ENCODE data around the gene ZMYND10.
"Not testable (repeated sequence)": the region's sequence is repeated elsewhere in the genome, so short reads cannot be mapped to it uniquely, and the experiment has no call there.

The ZMYND10 gene

GRCh38 chr3:50324351-50325112 is 21.0 kb downstream of the ZMYND10 start:
- FAIRE-seq: no peak

- no peak for FAIRE-seq
Observed at GRCh38 chr3:50323614-50324199, 21.8 kb downstream of the ZMYND10 start.

- no peak for FAIRE-seq
Observed at GRCh38 chr3:50323092-50323600, 22.4 kb downstream of the ZMYND10 start.

GRCh38 chr3:50322386-50323091 is 23.0 kb downstream of the ZMYND10 start, which contains the start of gene HYAL2:
Gene HYAL2, minus strand, starts transcription at chr3:50322745. Its CDS starts 2,256 bp downstream, at chr3:50320489.
- no peak for FAIRE-seq

- no peak for FAIRE-seq
Observed at GRCh38 chr3:50322115-50322385, 23.5 kb downstream of the ZMYND10 start.

- no peak for FAIRE-seq
Observed at GRCh38 chr3:50321336-50322114, 24.0 kb downstream of the ZMYND10 start.

- no peak for FAIRE-seq
Observed at GRCh38 chr3:50320853-50321335, 24.6 kb downstream of the ZMYND10 start.

GRCh38 chr3:50319894-50320625 is 25.5 kb downstream of the ZMYND10 start:
- no peak for FAIRE-seq

- no peak for FAIRE-seq
Observed at GRCh38 chr3:50319181-50319893, 26.2 kb downstream of the ZMYND10 start.

- FAIRE-seq: no peak
Observed at GRCh38 chr3:50318615-50319014, 26.9 kb downstream of the ZMYND10 start.

GRCh38 chr3:50318163-50318562 is 27.4 kb downstream of the ZMYND10 start:
- no peak for FAIRE-seq

- FAIRE-seq: no peak
Observed at GRCh38 chr3:50317300-50317699, 28.2 kb downstream of the ZMYND10 start.

- no peak for FAIRE-seq
Observed at GRCh38 chr3:50316657-50317242, 28.8 kb downstream of the ZMYND10 start.

GRCh38 chr3:50314816-50315215 is 30.7 kb downstream of the ZMYND10 start:
- no peak for FAIRE-seq

GRCh38 chr3:50314342-50314741 is 31.2 kb downstream of the ZMYND10 start:
- no peak for FAIRE-seq

- FAIRE-seq: not testable (repeated sequence)
Observed at GRCh38 chr3:50312041-50312440, 33.5 kb downstream of the ZMYND10 start.

- no peak for FAIRE-seq
Observed at GRCh38 chr3:50304601-50305000, 40.9 kb downstream of the ZMYND10 start.

- no peak for FAIRE-seq
Observed at GRCh38 chr3:50303013-50303815, 42.3 kb downstream of the ZMYND10 start, which contains the start of gene HYAL1. Gene HYAL1, minus strand, starts transcription at chr3:50303574. Its CDS starts 618 bp downstream, at chr3:50302956.

GRCh38 chr3:50302095-50303012 is 43.2 kb downstream of the ZMYND10 start:
- no peak for FAIRE-seq
